Activated CD8-positive, alpha-beta memory T cell treated with anti-CD3 and anti-CD28 coated beads for 36 hours (primary cell): ENCODE data around the gene SIK2. TPM values are rescaled to one million over a fixed set of nuclear protein-coding genes. Genes with fewer than 3 reads are reported as not detected.

ENCODE experiments used
- CTCF ChIA-PET: fragments of 350-600 bp; sonication (Branson Sonifier 250); formaldehyde crosslinking; loops from one replicate; lab custom pipeline; 2021; ENCODE audit warnings: antibody characterized with exemption; lab: Charles Lee
- POLR2A ChIA-PET: fragments of 350-600 bp; sonication (Branson Sonifier 250); formaldehyde crosslinking; loops from one replicate; lab custom pipeline; 2021; ENCODE audit warnings: antibody characterized with exemption; lab: Charles Lee
- total RNA-seq, 2 experiments: library from RNA; stranded (reverse); gene quantifications; one replicate each; pipeline ENCODE4 v1.2.3, GENCODE V29; 2021

Gene SIK2
- total RNA-seq, 2 experiments from 2014 or later, result 7.0 to 7.6 TPM

GRCh38 chr11:111604392-111605009, 2.3 kb downstream of the SIK2 start:
- POLR2A ChIA-PET, result interaction anchor here (0.7 kb wide), 1 partner anchor 78 kb away, joined by 6 read pairs; no protein-coding TSS in a partner anchor

DNA sequence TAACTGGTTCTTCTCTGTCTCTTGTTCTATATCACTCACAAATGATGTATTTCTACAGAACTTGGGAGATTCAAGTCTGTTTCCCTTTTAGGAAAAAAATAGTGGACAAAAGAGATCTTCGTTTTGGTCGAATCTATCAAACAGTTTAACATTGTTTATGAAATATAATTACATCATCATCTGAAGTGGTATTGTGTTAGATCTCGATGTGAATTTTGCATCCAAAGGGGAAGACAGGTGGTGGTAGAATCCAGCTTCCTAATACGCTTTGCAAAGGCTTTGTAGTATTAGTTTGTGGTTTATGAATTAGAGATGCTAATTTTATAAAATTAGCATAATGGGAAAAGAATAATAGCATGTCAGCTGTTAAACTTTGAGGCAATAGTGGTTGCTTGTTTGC, 3.4 kb downstream of the SIK2 start:
- ChIA-PET CTCF (no interaction called here), POLR2A (no interaction called here)

More at GRCh38 chr11:111604392-111605009, 2.3 kb downstream of the SIK2 start:
- CTCF ChIA-PET, result interaction anchor here (0.7 to 1.7 kb wide), 9 partner anchors 26 to 238 kb away, joined by 3 to 9 read pairs (median 3); no protein-coding TSS in a partner anchor

- CTCF ChIA-PET, result interaction anchor here (0.8 kb wide), 1 partner anchor 99 kb away, joined by 3 read pairs; no protein-coding TSS in a partner anchor
- POLR2A ChIA-PET, result no interaction called here
These were observed 4.7 kb downstream of the SIK2 start for GRCh38 chr11:111606986-111607385.

GRCh38 chr11:111607751-111608150, 5.5 kb downstream of the SIK2 start:
- POLR2A ChIA-PET, result no interaction called here
- CTCF ChIA-PET, result no interaction called here

DNA sequence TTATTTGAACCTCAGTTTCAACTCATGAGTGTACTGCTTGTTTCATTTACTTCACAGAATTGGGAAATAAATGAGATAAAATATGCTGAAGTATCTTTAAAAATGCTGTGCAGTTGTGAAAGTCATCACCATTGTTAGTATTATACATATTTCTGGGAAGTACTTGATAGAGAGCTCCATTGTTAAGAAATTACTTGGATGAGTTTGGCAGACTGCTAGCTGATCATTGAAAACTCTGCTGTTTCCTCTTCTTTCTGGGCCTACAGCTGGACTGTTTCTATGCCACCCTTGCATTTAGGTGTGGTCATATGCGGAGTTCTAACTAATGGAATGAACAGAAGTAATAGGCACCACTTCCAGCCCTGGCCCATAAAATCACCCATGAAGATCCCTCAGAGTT, 10.0 kb downstream of the SIK2 start:
- POLR2A ChIA-PET, result no interaction called here
- CTCF ChIA-PET, result no interaction called here

- CTCF ChIA-PET, result no interaction called here
- POLR2A ChIA-PET, result no interaction called here
These were observed 15.0 kb downstream of the SIK2 start for GRCh38 chr11:111617286-111617685.

- ChIA-PET POLR2A (no interaction called here), CTCF (no interaction called here)
These were observed 18.3 kb downstream of the SIK2 start for GRCh38 chr11:111620518-111620917.

GRCh38 chr11:111623527-111624030, 21.3 kb downstream of the SIK2 start:
- ChIA-PET POLR2A (no interaction called here), CTCF (no interaction called here)

DNA sequence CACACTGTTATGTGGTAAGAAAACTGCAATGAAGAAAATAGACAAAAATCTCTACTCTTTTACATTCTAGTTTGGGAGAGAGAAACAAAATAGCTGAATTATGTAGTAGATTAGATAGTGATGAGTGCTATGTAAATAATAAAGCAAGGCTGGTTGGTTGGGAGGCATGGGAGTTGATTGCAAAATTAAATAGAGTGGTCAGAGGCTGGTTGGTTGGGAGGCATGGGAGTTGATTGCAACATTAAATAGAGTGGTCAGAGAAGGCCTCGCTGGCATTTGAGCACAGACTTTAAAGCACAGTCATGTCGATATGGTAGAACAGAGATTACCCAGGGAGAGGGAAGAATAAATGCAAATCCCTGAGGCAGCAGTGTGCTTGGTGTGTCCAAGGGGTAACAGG, 22.4 kb downstream of the SIK2 start:
- ChIA-PET CTCF (no interaction called here), POLR2A (no interaction called here)

DNA sequence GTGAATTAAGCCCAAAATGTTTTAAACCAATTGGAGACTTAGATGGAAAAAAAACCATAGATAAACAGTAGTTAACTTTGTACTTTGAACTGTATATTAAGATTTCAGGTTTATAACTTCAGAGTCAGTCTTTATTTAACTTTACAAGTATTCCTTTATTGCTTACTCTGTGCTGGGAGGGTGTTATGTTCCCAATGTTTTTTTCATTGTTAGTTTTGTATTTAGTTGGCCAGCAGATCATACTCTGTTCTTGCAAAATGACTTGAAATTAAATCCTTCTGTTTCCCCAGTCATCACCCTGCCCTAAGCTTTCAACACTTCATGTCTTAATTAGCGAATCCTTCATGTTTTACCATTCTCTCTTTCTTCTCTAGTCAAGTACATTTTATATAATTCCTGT, 25.3 kb downstream of the SIK2 start:
- ChIA-PET POLR2A (no interaction called here), CTCF (no interaction called here)

GRCh38 chr11:111629499-111629898, 27.2 kb downstream of the SIK2 start:
- ChIA-PET POLR2A (no interaction called here), CTCF (no interaction called here)

DNA sequence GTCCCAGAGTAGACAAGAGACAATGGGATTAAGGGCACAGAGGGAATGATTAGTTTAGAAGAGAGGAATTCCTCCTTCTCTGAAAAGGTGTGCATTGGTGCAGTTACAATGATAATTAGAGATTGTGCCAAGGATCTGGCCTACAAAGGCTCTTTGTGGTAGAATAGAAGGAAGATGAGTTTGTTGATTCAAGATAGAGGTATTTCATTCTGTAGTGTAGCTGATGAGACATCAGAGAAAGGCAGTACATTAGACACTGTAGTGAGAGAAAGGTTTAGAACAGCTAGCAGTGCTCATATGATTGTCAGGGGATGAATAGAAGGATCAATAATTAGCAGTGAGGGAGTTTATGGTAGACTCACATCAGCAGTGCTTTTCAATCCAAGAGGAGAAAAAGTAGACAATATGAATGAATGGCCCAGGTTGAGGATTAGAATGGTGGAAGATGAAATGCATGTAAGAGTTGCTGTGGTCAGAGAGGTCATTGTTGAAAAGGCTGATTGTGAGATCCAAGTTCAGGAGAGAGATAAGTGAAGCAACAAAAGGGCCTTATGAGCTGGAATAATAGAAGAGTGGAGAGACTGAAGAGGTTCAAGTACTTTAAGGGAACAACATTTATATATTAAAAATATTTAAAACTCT, 28.9 kb downstream of the SIK2 start:
- CTCF ChIA-PET, result interaction anchor here (1.0 kb wide), 1 partner anchor 27 kb away, joined by 3 read pairs; no protein-coding TSS in a partner anchor
- POLR2A ChIA-PET, result no interaction called here

DNA sequence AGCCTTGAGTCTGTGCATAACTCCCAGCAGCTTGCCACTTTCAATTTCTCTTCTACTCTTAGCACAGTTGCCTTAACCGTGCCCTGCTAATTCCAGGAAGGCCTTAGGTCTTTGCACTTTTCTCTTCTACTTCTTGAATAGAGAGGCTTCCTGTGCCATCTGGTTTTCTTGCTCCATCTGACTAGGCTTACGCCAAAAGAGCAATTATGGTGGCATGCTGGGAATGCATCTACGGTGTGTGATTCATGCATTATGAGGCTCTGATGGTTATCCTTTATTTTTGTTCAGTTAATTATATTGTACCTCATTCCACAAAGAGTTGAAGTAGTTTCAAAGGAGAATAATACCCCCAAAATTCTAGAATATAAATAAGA, 29.4 kb downstream of the SIK2 start:
- ChIA-PET CTCF (no interaction called here), POLR2A (no interaction called here)

DNA sequence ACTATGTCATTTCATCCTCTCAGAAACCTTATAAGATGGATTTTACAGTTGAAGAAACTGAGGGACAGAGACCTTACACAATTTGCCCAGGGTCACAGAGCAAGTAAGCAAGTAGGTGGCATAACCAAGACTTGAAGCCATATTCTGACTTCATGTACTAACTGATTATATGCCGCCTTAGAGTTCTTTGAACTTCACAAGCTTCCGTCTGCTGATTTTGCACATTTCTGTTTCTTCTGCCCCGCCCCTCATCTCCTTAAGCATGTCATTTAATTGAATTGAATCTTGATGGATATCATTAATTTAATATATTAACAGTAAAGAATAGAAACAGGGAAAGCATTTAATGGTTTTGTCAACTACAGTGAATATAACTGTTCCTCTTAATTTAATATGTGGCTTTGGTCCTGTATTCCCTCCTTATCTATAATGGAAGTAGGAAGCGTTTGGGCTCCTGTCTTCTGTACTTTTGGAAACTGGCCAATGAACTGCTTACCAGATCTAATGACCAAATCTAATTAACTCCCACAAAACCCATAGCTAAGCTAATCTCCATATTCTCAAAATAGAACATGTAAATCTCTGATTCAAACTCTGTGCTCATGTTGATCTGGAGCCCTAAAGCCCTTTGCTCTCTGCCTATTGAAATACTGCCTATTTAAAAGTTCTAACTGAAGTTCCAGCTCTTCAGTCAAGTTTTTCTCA, 30.4 kb downstream of the SIK2 start:
- CTCF ChIA-PET, result interaction anchor here (0.6 kb wide), 1 partner anchor 60 kb away, joined by 3 read pairs; no protein-coding TSS in a partner anchor
- POLR2A ChIA-PET, result no interaction called here

- CTCF ChIA-PET, result no interaction called here
- POLR2A ChIA-PET, result no interaction called here
These were observed 31.0 kb downstream of the SIK2 start for GRCh38 chr11:111633248-111633647.

DNA sequence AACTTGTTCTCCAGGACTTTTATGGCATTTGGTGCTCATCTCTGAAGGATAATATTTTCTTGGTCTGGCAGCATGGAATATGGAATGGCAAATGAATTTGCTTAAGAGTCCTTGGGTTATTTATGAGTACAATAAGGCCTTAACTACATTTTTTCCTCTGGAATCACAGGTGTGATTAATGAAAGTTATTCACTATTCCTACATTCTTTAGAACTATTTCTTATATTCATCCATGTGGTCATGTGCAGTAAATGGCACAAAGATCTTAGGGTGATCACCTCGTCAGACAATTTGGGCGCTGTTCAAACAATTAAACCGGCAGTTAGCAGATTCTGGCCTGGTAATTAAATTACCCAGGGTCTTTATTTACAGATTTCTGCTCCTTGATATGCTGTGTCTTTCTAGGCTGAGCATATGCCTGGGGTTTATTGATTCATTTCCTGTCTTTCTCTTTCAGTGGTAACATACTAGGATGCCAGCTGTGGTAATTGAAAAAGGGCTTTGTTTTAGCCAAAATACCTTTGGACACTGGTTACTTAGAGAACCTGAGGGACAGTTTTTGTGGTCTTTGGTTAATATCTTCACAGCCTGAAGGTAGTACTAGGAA, 31.6 kb downstream of the SIK2 start:
- ChIA-PET CTCF (no interaction called here), POLR2A (no interaction called here)

- POLR2A ChIA-PET, result no interaction called here
- CTCF ChIA-PET, result no interaction called here
These were observed 32.9 kb downstream of the SIK2 start for GRCh38 chr11:111634981-111635705.

GRCh38 chr11:111635706-111636045, 33.4 kb downstream of the SIK2 start:
- ChIA-PET POLR2A (no interaction called here), CTCF (no interaction called here)

DNA sequence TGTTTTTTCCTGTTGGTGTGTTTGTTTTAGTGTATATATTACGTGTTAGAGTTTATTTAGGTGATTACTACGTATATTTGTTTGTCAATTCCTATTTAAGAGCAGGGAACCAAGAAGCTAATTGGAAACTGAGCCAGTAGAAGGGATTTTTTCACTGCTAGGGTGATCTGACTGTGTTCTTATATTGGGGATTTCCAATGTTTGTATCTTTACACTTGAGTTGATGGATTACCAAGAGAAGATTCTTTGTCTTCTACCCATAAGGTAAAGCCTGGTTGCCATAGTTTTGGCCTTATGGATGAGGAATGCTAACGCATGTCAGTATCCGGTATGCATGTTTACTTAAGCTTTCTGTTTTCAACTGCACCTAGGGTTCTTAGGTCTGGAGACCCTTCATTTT, 35.6 kb downstream of the SIK2 start:
- ChIA-PET CTCF (no interaction called here), POLR2A (no interaction called here)
